Fibroblast of skin of right quadriceps (primary cell): ENCODE measurements around the gene MRPL12.

Experiments
- DNase-seq: peaks from one replicate; pipeline ENCODE4 v3.0.0-alpha.2; 2013

MRPL12 gene

GRCh38 chr17:81702934-81703746, at the start of gene MRPL12:
MRPL12 (plus strand) TSS chr17:81703367; CDS start chr17:81703502, 135 bp downstream.
- DNase-seq, result peak; percentile 88

- no peak for DNase-seq
Measured at GRCh38 chr17:81655378-81656117, 47.6 kb upstream of the MRPL12 start.

- DNase-seq, result no peak
Measured at GRCh38 chr17:81656118-81656743, 46.9 kb upstream of the MRPL12 start, which contains the start of gene PDE6G. PDE6G (minus strand) TSS chr17:81656542; CDS start chr17:81653305, 3,237 bp downstream.

GRCh38 chr17:81656835-81657234, 46.3 kb upstream of the MRPL12 start:
- no peak for DNase-seq

- DNase-seq, result no peak
Measured at GRCh38 chr17:81659038-81659437, 44.1 kb upstream of the MRPL12 start.

GRCh38 chr17:81660441-81660840, 42.7 kb upstream of the MRPL12 start:
- no peak for DNase-seq

GRCh38 chr17:81662002-81662401, 41.2 kb upstream of the MRPL12 start:
- no peak for DNase-seq

- no peak for DNase-seq
Measured at GRCh38 chr17:81664051-81664470, 39.1 kb upstream of the MRPL12 start.

GRCh38 chr17:81665205-81666091, 37.7 kb upstream of the MRPL12 start:
- DNase-seq, result peak; percentile 22

- no peak for DNase-seq
Measured at GRCh38 chr17:81666092-81666341, 37.1 kb upstream of the MRPL12 start.

GRCh38 chr17:81666342-81667191, 36.6 kb upstream of the MRPL12 start, which contains the start of the genes CCDC137 and OXLD1:
CCDC137 (plus strand) TSS chr17:81666737; CDS start chr17:81666767, 30 bp downstream.
OXLD1 (minus strand) TSS chr17:81666605; CDS start chr17:81666577, 28 bp downstream.
- peak; percentile 96 for DNase-seq

- no peak for DNase-seq
Measured at GRCh38 chr17:81667754-81668153, 35.4 kb upstream of the MRPL12 start.

GRCh38 chr17:81672504-81672903, 30.7 kb upstream of the MRPL12 start:
- DNase-seq, result no peak

- DNase-seq, result no peak
Measured at GRCh38 chr17:81672954-81673353, 30.2 kb upstream of the MRPL12 start.

GRCh38 chr17:81673561-81674258, 29.5 kb upstream of the MRPL12 start:
- no peak for DNase-seq

GRCh38 chr17:81675515-81676221, 27.5 kb upstream of the MRPL12 start:
- peak; percentile 10 for DNase-seq

- DNase-seq, result no peak
Measured at GRCh38 chr17:81676906-81677305, 26.3 kb upstream of the MRPL12 start.

GRCh38 chr17:81680150-81680549, 23.0 kb upstream of the MRPL12 start:
- DNase-seq, result no peak

- DNase-seq, result no peak
Measured at GRCh38 chr17:81681672-81682071, 21.5 kb upstream of the MRPL12 start.

GRCh38 chr17:81682565-81683207, 20.5 kb upstream of the MRPL12 start:
- DNase-seq, result peak; percentile 20
